Type B pancreatic cell (in vitro differentiated cells): ENCODE data around the gene KCTD16. TPM values are rescaled to one million over a fixed set of nuclear protein-coding genes. Genes with fewer than 3 reads are reported as not detected.

Experiments used
- DNase-seq: peaks from one replicate; pipeline ENCODE4 v3.0.0; 2021; ENCODE audit warnings: mixed read lengths; ENCODE audit not compliant: unreplicated experiment; ENCODE audit errors: extremely low spot score
- H3K27ac Mint-ChIP-seq: 2 replicates; pipeline ENCODE4 v1.8.0; 2021; ENCODE audit warnings: mild to moderate bottlenecking, mixed read lengths
- H3K27me3 Mint-ChIP-seq: 2 replicates; pipeline ENCODE4 v1.8.0; 2021; ENCODE audit warnings: mixed read lengths
- H3K36me3 Mint-ChIP-seq: 2 replicates; pipeline ENCODE4 v1.8.0; 2021; ENCODE audit warnings: mixed read lengths
- H3K4me1 Mint-ChIP-seq: one replicate; pipeline ENCODE4 v1.8.0; 2021; ENCODE audit warnings: mixed read lengths; ENCODE audit not compliant: unreplicated experiment
- H3K4me3 Mint-ChIP-seq: 2 replicates; pipeline ENCODE4 v1.8.0; 2021; ENCODE audit warnings: mild to moderate bottlenecking, mixed read lengths
- H3K9me3 Mint-ChIP-seq: 2 replicates; pipeline ENCODE4 v1.8.0; 2021; ENCODE audit warnings: mixed read lengths
- CTCF ChIP-seq: fragments of 200-600 bp; sonication (generic); conservative IDR thresholded peaks from 2 replicates; pipeline ENCODE4 v1.5.0; 2021; ENCODE audit warnings: antibody characterized with exemption, mild to moderate bottlenecking
- total RNA-seq: library from RNA; stranded (reverse); gene quantifications from 2 replicates; pipeline ENCODE4 v1.2.1, GENCODE V29; 2021; ENCODE audit warnings: low replicate concordance

KCTD16 gene
- total RNA-seq, 1 donor from 2014 or later: 3.0 TPM

- H3K36me3 Mint-ChIP-seq: no peaks in the 10 kb centered on the region
- no peak for TF ChIP-seq CTCF
- DNase-seq: no peak
- no peak overlapping the region for H3K4me3 Mint-ChIP-seq
- H3K9me3 Mint-ChIP-seq: no peaks in the 10 kb centered on the region
- peaks cover 3% of the 10 kb centered on the region for H3K27me3 Mint-ChIP-seq
- H3K4me1 Mint-ChIP-seq: no peaks in the 10 kb centered on the region
- H3K27ac Mint-ChIP-seq: no peak overlapping the region
These were observed 181.7 kb downstream of the KCTD16 start for GRCh38 chr5:144352330-144352729.

GRCh38 chr5:144352732-144353317 lies 182.2 kb downstream of the KCTD16 start:
- Mint-ChIP-seq H3K4me3 (no peak overlapping the region), H3K27ac (no peak overlapping the region), H3K36me3 (no peaks in the 10 kb centered on the region), H3K27me3 (peaks cover 4% of the 10 kb centered on the region), H3K4me1 (no peaks in the 10 kb centered on the region), H3K9me3 (no peaks in the 10 kb centered on the region)
- DNase-seq: no peak
- no peak for TF ChIP-seq CTCF

- Mint-ChIP-seq H3K4me1 (no peaks in the 10 kb centered on the region), H3K27ac (no peak overlapping the region), H3K9me3 (no peaks in the 10 kb centered on the region), H3K27me3 (peaks cover 4% of the 10 kb centered on the region), H3K36me3 (no peaks in the 10 kb centered on the region), H3K4me3 (no peak overlapping the region)
- TF ChIP-seq CTCF: no peak
- no peak for DNase-seq
These were observed 185.8 kb downstream of the KCTD16 start for GRCh38 chr5:144356489-144356888.

GRCh38 chr5:144361406-144361805 lies 190.7 kb downstream of the KCTD16 start:
- Mint-ChIP-seq H3K9me3 (no peaks in the 10 kb centered on the region), H3K4me1 (no peaks in the 10 kb centered on the region), H3K36me3 (no peaks in the 10 kb centered on the region), H3K4me3 (no peak overlapping the region), H3K27ac (no peak overlapping the region), H3K27me3 (peaks cover 7% of the 10 kb centered on the region)
- TF ChIP-seq CTCF: no peak
- no peak for DNase-seq

- H3K9me3 Mint-ChIP-seq: no peaks in the 10 kb centered on the region
- H3K36me3 Mint-ChIP-seq: no peaks in the 10 kb centered on the region
- no peak for DNase-seq
- no peak for TF ChIP-seq CTCF
- H3K27me3 Mint-ChIP-seq: peaks cover 4% of the 10 kb centered on the region
- no peak overlapping the region for H3K4me3 Mint-ChIP-seq
- H3K4me1 Mint-ChIP-seq: peaks cover 3% of the 10 kb centered on the region
- H3K27ac Mint-ChIP-seq: no peak overlapping the region
These were observed 195.2 kb downstream of the KCTD16 start for GRCh38 chr5:144365885-144366284.

- Mint-ChIP-seq H3K36me3 (no peaks in the 10 kb centered on the region), H3K9me3 (no peaks in the 10 kb centered on the region), H3K4me3 (no peak overlapping the region), H3K27ac (no peak overlapping the region), H3K4me1 (peaks cover 3% of the 10 kb centered on the region), H3K27me3 (peaks cover 2% of the 10 kb centered on the region)
- no peak for TF ChIP-seq CTCF
- DNase-seq: no peak
These were observed 197.3 kb downstream of the KCTD16 start for GRCh38 chr5:144367991-144368390.
